Measurements from ENCODE around the gene RANBP17. TPM values are rescaled to one million over a fixed set of nuclear protein-coding genes. Genes with fewer than 3 reads are reported as not detected.
"Not testable (repeated sequence)": the region's sequence is repeated elsewhere in the genome, so short reads cannot be mapped to it uniquely, and the experiment has no call there.

The RANBP17 gene
- total RNA-seq, 4 donors from 2014 or later = 0.55 to 3.0 (median 1.5) TPM

DNA sequence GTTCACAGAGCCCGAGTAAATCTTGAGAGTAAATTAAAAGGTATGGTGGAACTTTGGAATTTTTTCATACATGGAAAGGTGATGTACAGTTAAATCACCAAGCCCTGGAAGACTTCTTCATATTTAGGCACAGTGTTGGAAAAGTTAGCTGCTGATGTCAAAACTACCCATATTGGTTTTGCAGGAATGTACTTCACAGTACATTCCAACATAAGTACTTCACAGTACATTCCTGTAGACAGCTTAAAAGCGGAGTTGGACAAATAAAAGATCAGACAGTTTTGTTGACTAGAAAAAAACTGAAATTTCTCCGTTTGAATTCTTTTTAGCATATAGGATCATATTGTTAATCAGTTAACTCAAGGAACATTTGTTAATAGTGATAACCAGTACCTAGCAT, 1.8 kb downstream of the RANBP17 start:
- H3K36me3 ChIP-seq = no peaks in the 10 kb centered on the region
- peaks cover 5% of the 10 kb centered on the region for H3K9me3 ChIP-seq
- H3K4me3 ChIP-seq = no peak overlapping the region
- H3K27me3 ChIP-seq = peaks cover 13% of the 10 kb centered on the region
- no peak overlapping the region for H3K27ac ChIP-seq
- TF ChIP-seq POLR2A (IDR thresholded peaks at IDR 0.05) = no peak
- TF ChIP-seq EP300 (IDR thresholded peaks at IDR 0.05) = no peak
- TF ChIP-seq POLR2AphosphoS5 (IDR thresholded peaks at IDR 0.05) = no peak
- TF ChIP-seq, protein P1, sequence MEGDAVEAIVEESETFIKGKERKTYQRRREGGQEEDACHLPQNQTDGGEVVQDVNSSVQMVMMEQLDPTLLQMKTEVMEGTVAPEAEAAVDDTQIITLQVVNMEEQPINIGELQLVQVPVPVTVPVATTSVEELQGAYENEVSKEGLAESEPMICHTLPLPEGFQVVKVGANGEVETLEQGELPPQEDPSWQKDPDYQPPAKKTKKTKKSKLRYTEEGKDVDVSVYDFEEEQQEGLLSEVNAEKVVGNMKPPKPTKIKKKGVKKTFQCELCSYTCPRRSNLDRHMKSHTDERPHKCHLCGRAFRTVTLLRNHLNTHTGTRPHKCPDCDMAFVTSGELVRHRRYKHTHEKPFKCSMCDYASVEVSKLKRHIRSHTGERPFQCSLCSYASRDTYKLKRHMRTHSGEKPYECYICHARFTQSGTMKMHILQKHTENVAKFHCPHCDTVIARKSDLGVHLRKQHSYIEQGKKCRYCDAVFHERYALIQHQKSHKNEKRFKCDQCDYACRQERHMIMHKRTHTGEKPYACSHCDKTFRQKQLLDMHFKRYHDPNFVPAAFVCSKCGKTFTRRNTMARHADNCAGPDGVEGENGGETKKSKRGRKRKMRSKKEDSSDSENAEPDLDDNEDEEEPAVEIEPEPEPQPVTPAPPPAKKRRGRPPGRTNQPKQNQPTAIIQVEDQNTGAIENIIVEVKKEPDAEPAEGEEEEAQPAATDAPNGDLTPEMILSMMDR (IDR thresholded peaks at IDR 0.05) = no peak
- 81% methylated on average over 3 of the region's 3 CpGs for WGBS
- H3K4me1 ChIP-seq = peaks cover 12% of the 10 kb centered on the region
- no peak for DNase-seq (ENCODE audit: low spot score in 2 of 2)

DNA sequence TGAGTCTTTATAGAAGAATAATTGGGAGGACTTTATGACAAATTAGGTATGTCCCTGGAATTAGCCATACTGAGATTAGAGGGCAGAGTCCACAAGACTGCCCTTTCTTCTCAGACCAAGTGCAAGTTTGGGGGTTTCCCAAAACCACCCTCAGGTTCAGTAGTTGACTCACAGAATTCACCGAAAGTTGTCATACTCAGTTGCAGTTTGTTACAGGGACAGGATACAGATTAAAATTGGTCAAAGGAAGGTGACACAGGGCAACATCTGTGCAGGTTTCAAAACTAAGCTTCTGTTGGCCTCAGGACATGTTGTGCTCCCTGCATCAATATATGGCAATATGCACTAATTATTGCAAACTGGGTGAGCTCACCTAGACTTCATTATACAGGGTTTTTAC, 3.8 kb downstream of the RANBP17 start:
- Histone ChIP-seq H3K27ac (no peak overlapping the region), H3K4me3 (no peak overlapping the region), H3K9me3 (no peaks in the 10 kb centered on the region), H3K27me3 (peaks cover 13% of the 10 kb centered on the region), H3K36me3 (no peaks in the 10 kb centered on the region), H3K4me1 (peaks cover 12% of the 10 kb centered on the region)
- no peak for DNase-seq (ENCODE audit: low spot score in 2 of 2)
- TF ChIP-seq POLR2A (IDR thresholded peaks at IDR 0.05) = no peak
- TF ChIP-seq, protein P1 (IDR thresholded peaks at IDR 0.05) = no peak
- TF ChIP-seq EP300 (IDR thresholded peaks at IDR 0.05) = no peak
- TF ChIP-seq POLR2AphosphoS5 (IDR thresholded peaks at IDR 0.05) = no peak
- WGBS = 89% methylated on average over 1 of the region's 1 CpG

DNA sequence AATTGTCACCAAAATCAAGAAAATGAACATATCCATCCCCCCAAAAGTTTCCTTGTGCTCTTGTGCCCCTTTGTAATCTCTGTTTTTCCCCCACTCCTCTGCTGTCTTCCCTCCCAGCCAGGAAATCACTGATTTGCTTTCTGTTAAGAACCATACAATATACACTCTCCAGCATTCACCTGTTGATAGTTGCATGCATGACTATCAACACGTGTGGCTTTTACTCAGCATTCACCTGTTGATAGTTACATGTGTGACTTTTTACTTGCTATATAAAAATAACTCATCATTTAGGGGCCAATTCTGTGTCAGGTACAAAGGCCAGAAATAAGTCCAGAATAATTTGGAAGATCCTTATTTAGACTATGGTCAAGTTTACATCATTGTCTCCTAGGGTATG, 6.0 kb downstream of the RANBP17 start:
- 76% methylated on average over 1 of the region's 1 CpG for WGBS
- Histone ChIP-seq H3K27ac (no peak overlapping the region), H3K4me3 (no peak overlapping the region), H3K4me1 (peaks cover 2% of the 10 kb centered on the region), H3K9me3 (no peaks in the 10 kb centered on the region), H3K27me3 (no peaks in the 10 kb centered on the region), H3K36me3 (no peaks in the 10 kb centered on the region)
- no peak for TF ChIP-seq POLR2AphosphoS5 (IDR thresholded peaks at IDR 0.05)
- TF ChIP-seq EP300 (IDR thresholded peaks at IDR 0.05) = no peak
- TF ChIP-seq, protein P1 (IDR thresholded peaks at IDR 0.05) = no peak
- TF ChIP-seq POLR2A (IDR thresholded peaks at IDR 0.05) = no peak
- DNase-seq (ENCODE audit: low spot score in 2 of 2) = no peak

DNA sequence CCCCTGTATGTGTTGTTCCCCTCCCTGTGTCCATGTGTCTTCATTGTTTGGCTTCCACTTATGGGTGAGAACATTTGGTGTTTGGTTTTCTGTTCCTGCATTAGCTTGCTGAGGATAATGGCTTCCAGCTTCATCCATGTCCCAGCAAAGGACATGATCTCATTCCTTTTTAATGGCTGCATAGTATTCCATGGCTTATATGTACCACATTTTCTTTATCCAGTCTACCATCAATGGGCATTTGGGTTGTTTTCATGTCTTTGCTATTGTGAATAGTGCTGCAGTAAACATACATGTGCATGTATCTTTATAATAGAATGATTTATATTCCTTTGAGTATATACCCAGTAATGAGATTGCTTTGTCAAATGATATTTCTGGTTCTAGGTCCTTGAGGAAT, 8.6 kb downstream of the RANBP17 start:
- not testable (repeated sequence) for H3K36me3 ChIP-seq; DNase-seq (ENCODE audit: low spot score in 2 of 2); H3K4me3 ChIP-seq; H3K27me3 ChIP-seq; H3K9me3 ChIP-seq; H3K4me1 ChIP-seq; H3K27ac ChIP-seq

DNA sequence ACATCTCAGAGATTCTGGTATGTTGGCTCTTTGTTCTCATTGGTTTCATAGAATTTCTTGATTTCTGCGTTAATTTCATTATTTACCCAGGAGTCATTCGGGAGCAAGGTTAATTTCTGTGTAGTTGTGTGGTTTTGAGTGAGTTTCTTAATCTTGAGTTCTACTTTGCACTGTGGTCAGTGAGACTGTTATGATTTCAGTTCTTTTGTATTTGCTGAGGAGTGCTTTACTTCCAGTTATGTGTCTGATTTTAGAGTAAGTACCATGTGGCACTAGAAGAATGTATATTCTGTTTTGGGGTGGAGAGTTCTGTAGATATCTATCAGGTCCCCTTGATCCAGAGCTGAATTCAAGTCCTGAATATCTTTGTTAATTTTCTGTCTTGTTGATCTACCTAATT, 12.2 kb downstream of the RANBP17 start:
- Histone ChIP-seq H3K27ac (no peak overlapping the region), H3K27me3 (no peaks in the 10 kb centered on the region), H3K9me3 (peaks cover 10% of the 10 kb centered on the region), H3K4me3 (no peak overlapping the region), H3K4me1 (no peaks in the 10 kb centered on the region), H3K36me3 (no peaks in the 10 kb centered on the region)
- DNase-seq (ENCODE audit: low spot score in 2 of 2) = no peak
- no peak for TF ChIP-seq POLR2A (IDR thresholded peaks at IDR 0.05)
- TF ChIP-seq EP300 (IDR thresholded peaks at IDR 0.05) = no peak
- no peak for TF ChIP-seq POLR2AphosphoS5 (IDR thresholded peaks at IDR 0.05)
- TF ChIP-seq, protein P1 (IDR thresholded peaks at IDR 0.05) = no peak
- WGBS = 92% methylated on average over 2 of the region's 2 CpGs

DNA sequence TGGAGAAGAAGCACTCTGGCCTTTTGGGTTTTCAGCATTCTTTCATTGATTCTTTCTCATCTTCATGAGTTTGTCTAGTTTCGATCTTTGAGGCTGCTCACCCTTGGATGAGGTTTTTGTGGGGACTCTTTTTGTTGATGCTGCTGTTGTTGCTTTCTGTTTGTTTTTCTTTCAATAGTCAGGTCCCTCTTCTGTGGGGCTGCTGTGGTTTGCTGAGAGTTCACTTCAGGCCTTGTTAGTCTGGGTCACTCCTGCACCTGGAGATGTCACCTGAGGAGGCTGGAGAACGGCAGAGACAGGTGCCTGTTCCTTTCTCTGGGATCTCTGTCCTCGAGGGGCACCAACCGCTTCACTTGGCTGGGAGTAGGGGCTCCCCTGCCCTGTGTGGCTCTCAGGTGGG, 14.0 kb downstream of the RANBP17 start:
- 89% methylated on average over 4 of the region's 4 CpGs for WGBS
- TF ChIP-seq POLR2AphosphoS5 (IDR thresholded peaks at IDR 0.05) = no peak
- TF ChIP-seq POLR2A (IDR thresholded peaks at IDR 0.05) = no peak
- TF ChIP-seq, protein P1 (IDR thresholded peaks at IDR 0.05) = no peak
- TF ChIP-seq EP300 (IDR thresholded peaks at IDR 0.05) = no peak

More for the DNA sequence above, 14.0 kb downstream of the RANBP17 start:
- Histone ChIP-seq H3K4me1 (no peaks in the 10 kb centered on the region), H3K27ac (no peak overlapping the region), H3K27me3 (no peaks in the 10 kb centered on the region), H3K9me3 (peaks cover 10% of the 10 kb centered on the region), H3K4me3 (no peak overlapping the region), H3K36me3 (no peaks in the 10 kb centered on the region)
- no peak for DNase-seq (ENCODE audit: low spot score in 2 of 2)
